ENCODE measurements around the gene PIAS2.

The PIAS2 gene

DNA sequence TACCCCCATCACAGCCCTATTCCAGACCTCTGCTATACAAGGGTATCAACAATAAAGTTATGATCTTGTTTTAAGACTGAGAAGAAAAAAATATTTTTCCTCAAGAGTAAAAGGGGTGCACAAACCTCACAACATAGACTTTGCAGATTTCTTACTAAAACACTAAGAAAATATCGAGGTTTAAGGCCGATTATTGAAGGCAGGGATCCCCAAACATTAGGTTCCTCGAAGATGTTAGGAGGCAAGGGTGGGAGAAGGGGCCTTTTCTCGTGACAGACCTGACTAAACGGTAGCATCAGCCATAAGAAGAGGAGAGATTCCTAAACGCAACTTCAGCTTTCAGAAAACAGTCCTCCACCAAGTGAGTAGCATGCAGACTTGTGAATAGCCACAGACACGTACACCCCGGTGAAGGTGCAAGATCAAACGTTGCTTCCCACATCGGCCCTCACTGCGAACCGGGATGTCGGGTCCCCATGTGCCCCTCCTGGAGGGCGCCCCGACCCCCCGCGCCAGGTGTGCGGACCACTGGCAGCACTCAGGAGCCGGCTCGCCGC is 678 bp downstream of the PIAS2 start:
- TF ChIP-seq, protein P1, sequence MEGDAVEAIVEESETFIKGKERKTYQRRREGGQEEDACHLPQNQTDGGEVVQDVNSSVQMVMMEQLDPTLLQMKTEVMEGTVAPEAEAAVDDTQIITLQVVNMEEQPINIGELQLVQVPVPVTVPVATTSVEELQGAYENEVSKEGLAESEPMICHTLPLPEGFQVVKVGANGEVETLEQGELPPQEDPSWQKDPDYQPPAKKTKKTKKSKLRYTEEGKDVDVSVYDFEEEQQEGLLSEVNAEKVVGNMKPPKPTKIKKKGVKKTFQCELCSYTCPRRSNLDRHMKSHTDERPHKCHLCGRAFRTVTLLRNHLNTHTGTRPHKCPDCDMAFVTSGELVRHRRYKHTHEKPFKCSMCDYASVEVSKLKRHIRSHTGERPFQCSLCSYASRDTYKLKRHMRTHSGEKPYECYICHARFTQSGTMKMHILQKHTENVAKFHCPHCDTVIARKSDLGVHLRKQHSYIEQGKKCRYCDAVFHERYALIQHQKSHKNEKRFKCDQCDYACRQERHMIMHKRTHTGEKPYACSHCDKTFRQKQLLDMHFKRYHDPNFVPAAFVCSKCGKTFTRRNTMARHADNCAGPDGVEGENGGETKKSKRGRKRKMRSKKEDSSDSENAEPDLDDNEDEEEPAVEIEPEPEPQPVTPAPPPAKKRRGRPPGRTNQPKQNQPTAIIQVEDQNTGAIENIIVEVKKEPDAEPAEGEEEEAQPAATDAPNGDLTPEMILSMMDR (IDR thresholded peaks at IDR 0.05; ENCODE audit: low read depth, low read length) = no peak
- no peak for DNase-seq (ENCODE audit: extremely low read depth, low read depth)

DNA sequence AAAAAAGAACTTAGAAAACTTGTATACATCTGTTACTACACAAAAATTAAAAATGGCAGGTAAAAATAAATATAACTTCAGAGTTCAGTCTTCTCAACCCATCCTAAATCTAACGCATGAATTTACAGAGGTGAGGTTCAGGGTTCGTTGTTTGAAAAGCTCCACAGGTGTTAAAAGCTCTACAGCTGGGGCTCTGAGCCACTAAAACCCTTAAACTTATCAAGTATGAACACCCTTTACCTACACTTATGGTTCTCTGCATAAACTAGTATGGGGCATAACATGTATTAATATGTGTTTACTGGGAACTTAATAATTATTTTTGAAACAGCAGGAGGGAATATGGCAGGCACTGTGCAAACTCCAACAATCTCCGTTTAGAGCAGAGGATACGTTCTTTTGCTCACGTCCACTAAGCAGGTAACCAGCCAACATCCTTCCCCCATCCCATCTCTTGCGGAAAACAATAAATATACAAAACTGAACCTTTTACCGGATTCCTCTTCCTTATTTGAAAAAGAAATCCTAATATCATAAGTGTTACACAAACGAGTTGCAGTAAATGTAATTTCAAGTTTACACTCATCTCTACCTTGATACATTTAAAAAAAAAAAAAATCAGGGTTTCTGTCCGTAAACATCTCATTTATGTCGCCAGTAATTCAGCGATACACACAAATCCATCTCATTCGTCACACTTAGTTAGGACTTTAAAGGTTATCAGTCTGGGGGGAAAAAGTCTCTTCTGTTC is 1.3 kb downstream of the PIAS2 start:
- DNase-seq (ENCODE audit: extremely low read depth, low read depth) = no peak
- TF ChIP-seq, protein P1 (IDR thresholded peaks at IDR 0.05; ENCODE audit: low read depth, low read length) = no peak

DNA sequence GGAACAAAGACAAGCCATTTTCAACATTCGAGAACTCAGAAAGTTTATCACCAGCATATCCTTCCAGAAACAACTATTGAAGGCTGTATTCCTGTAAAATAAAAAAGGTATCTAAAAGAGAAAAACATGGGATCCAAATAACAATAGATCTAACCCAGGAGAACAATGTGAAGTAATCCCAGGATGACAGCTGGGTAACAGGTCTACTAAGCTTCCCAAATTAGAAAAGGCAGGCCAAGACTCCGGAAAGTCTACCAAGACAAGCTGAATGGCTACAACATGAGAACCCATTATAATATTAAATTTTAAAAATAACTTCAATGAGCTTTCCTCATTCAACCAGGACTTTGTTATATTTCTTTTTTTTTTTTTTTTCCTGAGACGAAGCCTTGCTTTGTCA is 6.5 kb downstream of the PIAS2 start:
- TF ChIP-seq, protein P1 (IDR thresholded peaks at IDR 0.05; ENCODE audit: low read depth, low read length) = no peak
- no peak for DNase-seq (ENCODE audit: extremely low read depth, low read depth)

DNA sequence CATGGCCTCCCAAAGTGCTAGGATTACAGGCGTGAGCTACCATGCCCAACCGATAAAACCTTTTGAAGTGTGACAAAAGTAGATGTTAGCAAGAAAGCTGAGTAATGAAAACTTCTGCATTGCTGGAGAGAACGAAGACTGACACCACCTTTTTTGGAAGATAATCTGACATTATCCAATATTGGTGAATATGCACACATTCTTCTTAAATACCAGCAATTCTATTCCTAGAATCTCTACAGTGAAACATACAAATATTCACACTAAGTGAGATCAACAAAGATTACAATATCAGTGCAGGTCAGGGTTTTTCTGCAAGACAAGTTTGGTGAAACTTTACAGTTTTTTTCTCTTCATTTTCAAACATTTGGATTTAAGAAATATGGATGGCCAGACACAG is 7.8 kb downstream of the PIAS2 start:
- TF ChIP-seq, protein P1 (IDR thresholded peaks at IDR 0.05; ENCODE audit: low read depth, low read length) = no peak
- DNase-seq (ENCODE audit: extremely low read depth, low read depth) = no peak

DNA sequence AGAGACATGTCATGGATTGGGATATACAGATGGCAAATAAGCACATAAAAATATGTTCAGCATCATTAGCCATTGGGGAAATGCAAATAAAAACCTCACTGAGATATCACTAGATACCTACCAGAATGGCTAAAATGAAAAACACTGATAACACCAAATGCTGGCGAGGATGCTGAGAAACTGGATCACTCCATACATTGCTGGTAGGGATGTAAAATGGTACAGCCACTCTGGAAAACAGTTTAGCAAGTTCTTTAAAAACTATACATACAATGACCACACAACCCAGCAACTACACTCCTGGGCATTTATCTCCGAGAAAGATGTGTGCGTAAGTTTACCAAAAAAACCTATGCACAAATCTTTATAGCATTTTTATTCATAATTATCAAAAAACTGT is 13.9 kb downstream of the PIAS2 start:
- DNase-seq (ENCODE audit: extremely low read depth, low read depth) = no peak
- TF ChIP-seq, protein P1 (IDR thresholded peaks at IDR 0.05; ENCODE audit: low read depth, low read length) = no peak

DNA sequence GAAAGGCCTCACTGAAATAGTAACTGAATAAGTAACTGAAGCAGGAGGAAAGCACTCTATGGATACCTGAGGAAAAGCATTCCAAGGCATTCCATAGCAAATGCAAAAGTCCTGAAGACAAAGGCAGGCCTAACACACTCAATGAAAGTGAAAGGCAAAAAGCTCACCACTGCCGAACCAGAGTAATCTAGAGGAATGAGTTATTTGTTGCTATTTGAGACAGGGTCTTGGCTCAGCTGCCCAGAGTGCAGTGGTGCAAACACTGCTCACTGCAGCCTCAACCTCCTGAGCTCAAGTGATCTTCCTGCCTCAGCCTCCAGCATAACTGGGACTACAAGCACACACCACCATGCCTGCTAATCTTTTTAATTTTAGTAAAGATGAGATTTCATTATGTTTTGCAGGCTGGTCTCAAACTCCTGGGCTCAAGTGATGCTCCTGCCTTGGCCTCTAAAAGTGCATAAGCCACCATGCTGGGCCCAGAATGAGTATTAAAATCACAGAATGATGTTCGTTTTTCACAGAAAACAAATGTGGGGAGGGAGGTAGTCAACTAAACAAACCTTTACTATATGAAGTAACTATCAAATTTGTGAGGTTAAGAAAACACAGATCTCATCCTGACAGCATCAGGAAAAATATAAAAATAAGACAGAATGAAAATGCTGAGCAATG is 17.9 kb downstream of the PIAS2 start:
- TF ChIP-seq, protein P1 (IDR thresholded peaks at IDR 0.05; ENCODE audit: low read depth, low read length) = no peak
- DNase-seq (ENCODE audit: extremely low read depth, low read depth) = no peak

DNA sequence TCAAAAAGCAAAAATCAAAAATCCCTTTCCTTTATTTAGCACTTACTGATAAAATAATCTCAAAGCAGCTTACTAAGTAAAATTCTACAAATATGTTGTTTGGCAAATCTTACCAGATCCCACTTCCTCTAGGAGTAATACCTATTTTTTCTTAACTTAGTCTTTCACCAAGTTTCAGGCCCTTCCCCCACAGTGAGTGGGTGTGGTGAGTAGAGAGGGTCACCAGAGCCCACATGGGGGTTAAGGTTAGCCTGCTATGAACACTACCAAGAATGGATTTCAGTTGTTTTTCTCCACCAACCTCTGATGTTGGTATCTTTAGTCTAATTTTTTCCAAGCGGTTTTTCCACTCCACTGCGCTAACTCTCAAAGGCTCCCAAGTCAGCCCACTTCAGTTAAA is 23.2 kb downstream of the PIAS2 start:
- no peak for DNase-seq (ENCODE audit: extremely low read depth, low read depth)
- TF ChIP-seq, protein P1 (IDR thresholded peaks at IDR 0.05; ENCODE audit: low read depth, low read length) = no peak
